CD4-positive, alpha-beta T cell (primary cell): ENCODE data around the gene NRXN3. TPM values are rescaled to one million over a fixed set of nuclear protein-coding genes. Genes with fewer than 3 reads are reported as not detected.

Source experiments
- ATAC-seq: fragments of 200-7000 bp; cut with Tn5 transposase; one replicate; pipeline ENCODE4 v1.10.0; 2022; ENCODE audit warnings: mild to moderate bottlenecking; ENCODE audit not compliant: poor library complexity
- CTCF ChIA-PET: fragments of 350-600 bp; sonication (Branson Sonifier 250); formaldehyde crosslinking; loops from one replicate; lab custom pipeline; 2021; ENCODE audit warnings: antibody characterized with exemption, inconsistent platforms; lab: Charles Lee
- POLR2A ChIA-PET: fragments of 350-600 bp; sonication (Branson Sonifier 250); formaldehyde crosslinking; loops from one replicate; lab custom pipeline; 2021; ENCODE audit warnings: antibody characterized with exemption, inconsistent platforms; lab: Charles Lee
- DNase-seq, 14 experiments: peaks; one replicate each; pipeline ENCODE4 v3.0.0-alpha.2; 2013 to 2020; ENCODE audit warnings: mixed read lengths in 2 of 14
- H3K27ac ChIP-seq, 2 donors: one replicate each; pipeline versions ENCODE4 v1.5.1 to v1.7.0; 2013; ENCODE audit warnings: low read length in 2 of 2, low read depth in 1 of 2, mild to moderate bottlenecking in 1 of 2
- H3K27me3 ChIP-seq, 2 experiments: 1 replicate in 1 of 2; 2 replicates in 1 of 2; pipeline versions ENCODE4 v1.6.1 to v1.7.0; 2013; ENCODE audit warnings: low read length in 2 of 2, control low read depth in 1 of 2, mild to moderate bottlenecking in 1 of 2, moderate library complexity in 1 of 2; ENCODE audit not compliant: insufficient read depth in 2 of 2, control insufficient read depth in 1 of 2
- H3K36me3 ChIP-seq: one replicate; pipeline ENCODE4 v1.6.1; 2013; ENCODE audit warnings: low read length, control low read depth; ENCODE audit not compliant: insufficient read depth
- H3K4me1 ChIP-seq: one replicate; pipeline ENCODE4 v1.6.1; 2013; ENCODE audit warnings: low read length, control low read depth; ENCODE audit not compliant: insufficient read depth
- H3K4me3 ChIP-seq: one replicate; pipeline ENCODE4 v1.5.1; 2013; ENCODE audit warnings: mild to moderate bottlenecking, low read length, moderate library complexity
- H3K9me3 ChIP-seq, 2 experiments: 1 replicate in 1 of 2; 2 replicates in 1 of 2; pipeline versions ENCODE4 v1.6.1 to v1.7.0; 2013; ENCODE audit warnings: low read length in 2 of 2, mild to moderate bottlenecking in 2 of 2, control low read depth in 1 of 2, moderate library complexity in 1 of 2; ENCODE audit not compliant: control insufficient read depth in 1 of 2, insufficient read depth in 1 of 2
- H3K27ac Mint-ChIP-seq: one replicate; pipeline ENCODE4 v1.8.0; 2020; ENCODE audit warnings: mixed read lengths
- H3K27me3 Mint-ChIP-seq: one replicate; pipeline ENCODE4 v1.8.0; 2021; ENCODE audit warnings: mixed read lengths
- H3K36me3 Mint-ChIP-seq: one replicate; pipeline ENCODE4 v1.8.0; 2021; ENCODE audit warnings: low read depth, mixed read lengths
- H3K4me1 Mint-ChIP-seq: one replicate; pipeline ENCODE4 v1.8.0; 2021; ENCODE audit warnings: low read depth, mixed read lengths
- H3K4me3 Mint-ChIP-seq: one replicate; pipeline ENCODE4 v1.8.0; 2020; ENCODE audit warnings: mild to moderate bottlenecking, mixed read lengths
- H3K9me3 Mint-ChIP-seq: one replicate; pipeline ENCODE4 v1.8.0; 2020; ENCODE audit warnings: mixed read lengths
- intact Hi-C, 2 experiments: fragments of 100-400 bp; cut with DNase I in 1 of 2; cut with micrococcal nuclease in 1 of 2; formaldehyde crosslinking; loops; one replicate each; pipeline versions ENCODE4 v1.15.1 to v1.9.0; 2023 to 2025; cut with DNase I, micrococcal nuclease
- total RNA-seq, 174 experiments: library from RNA in 2 of 174; stranded (reverse) in 2 of 174; gene quantifications; one replicate each; pipeline ENCODE4 v1.2.3 and lab custom pipeline; 2021 to 2026
- TF ChIP-seq, protein P1 (sequence below): fragments of 200-600 bp; IDR thresholded peaks from one replicate; pipeline ENCODE4 v1.8.0; 2022; ENCODE audit warnings: antibody characterized with exemption, mild to moderate bottlenecking

Gene NRXN3
- total RNA-seq, 2 experiments from 2014 or later, result not detected

DNA sequence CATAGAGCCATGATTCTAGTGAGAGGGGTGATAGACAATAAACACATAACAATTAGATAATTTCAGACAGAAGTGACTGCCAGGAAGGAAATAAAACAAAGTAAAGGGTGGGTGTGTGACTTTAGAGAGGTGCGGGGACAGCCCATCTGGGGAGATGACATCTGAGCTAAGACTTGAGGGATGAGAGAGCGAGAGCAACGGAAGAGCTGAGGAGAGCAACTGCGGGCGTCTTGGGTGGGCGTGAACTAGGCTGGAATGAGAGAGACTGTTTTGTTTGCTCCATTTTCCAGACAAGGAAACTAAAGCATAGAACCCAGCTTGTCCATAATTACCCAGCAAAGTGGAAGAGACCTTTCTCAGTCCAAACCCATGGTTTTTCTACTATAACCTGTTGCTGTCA lies 25.3 kb downstream of the NRXN3 start:
- POLR2A ChIA-PET, result no interaction called here
- intact Hi-C loops, result no loop called here
- H3K27me3 ChIP-seq, result no peaks in the 10 kb centered on the region
- no peaks in the 10 kb centered on the region for H3K4me1 ChIP-seq
- no peak overlapping the region for H3K4me3 ChIP-seq
- ATAC-seq (no peak), DNase-seq (no peak)
- Mint-ChIP-seq H3K27ac (no peak overlapping the region), H3K27me3 (no peaks in the 10 kb centered on the region), H3K4me1 (no peaks in the 10 kb centered on the region), H3K4me3 (no peak overlapping the region), H3K9me3 (no peaks in the 10 kb centered on the region), H3K36me3 (no peaks in the 10 kb centered on the region)
- TF ChIP-seq, protein P1, sequence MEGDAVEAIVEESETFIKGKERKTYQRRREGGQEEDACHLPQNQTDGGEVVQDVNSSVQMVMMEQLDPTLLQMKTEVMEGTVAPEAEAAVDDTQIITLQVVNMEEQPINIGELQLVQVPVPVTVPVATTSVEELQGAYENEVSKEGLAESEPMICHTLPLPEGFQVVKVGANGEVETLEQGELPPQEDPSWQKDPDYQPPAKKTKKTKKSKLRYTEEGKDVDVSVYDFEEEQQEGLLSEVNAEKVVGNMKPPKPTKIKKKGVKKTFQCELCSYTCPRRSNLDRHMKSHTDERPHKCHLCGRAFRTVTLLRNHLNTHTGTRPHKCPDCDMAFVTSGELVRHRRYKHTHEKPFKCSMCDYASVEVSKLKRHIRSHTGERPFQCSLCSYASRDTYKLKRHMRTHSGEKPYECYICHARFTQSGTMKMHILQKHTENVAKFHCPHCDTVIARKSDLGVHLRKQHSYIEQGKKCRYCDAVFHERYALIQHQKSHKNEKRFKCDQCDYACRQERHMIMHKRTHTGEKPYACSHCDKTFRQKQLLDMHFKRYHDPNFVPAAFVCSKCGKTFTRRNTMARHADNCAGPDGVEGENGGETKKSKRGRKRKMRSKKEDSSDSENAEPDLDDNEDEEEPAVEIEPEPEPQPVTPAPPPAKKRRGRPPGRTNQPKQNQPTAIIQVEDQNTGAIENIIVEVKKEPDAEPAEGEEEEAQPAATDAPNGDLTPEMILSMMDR, result no peak
- H3K9me3 ChIP-seq, result peaks cover 0 to 11% of the 10 kb centered on the region in 2 experiments
- CTCF ChIA-PET, result no interaction called here
- no peak overlapping the region for H3K27ac ChIP-seq
- H3K36me3 ChIP-seq, result no peaks in the 10 kb centered on the region

DNA sequence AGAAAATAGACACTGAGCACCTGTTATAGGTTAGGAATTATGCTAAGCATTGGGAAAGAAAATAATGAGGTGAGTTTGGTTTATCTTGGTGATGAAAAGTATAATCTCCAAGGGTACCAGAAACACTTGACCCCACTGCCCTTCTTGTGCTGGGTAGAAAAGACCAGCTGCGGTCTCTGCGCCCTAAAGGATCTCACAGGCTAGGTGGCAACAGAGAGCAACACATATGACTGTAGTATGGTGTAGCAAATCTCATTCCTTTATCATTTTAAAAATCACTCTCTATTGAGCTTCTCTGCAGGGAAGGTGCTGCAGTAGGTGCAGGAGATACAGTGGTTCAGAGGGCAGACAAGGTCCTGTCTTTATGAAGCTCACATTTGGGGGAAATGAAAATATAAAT lies 26.1 kb downstream of the NRXN3 start:
- Mint-ChIP-seq H3K9me3 (no peaks in the 10 kb centered on the region), H3K4me3 (no peak overlapping the region), H3K27ac (no peak overlapping the region), H3K4me1 (no peaks in the 10 kb centered on the region), H3K27me3 (no peaks in the 10 kb centered on the region), H3K36me3 (no peaks in the 10 kb centered on the region)
- no peaks in the 10 kb centered on the region for H3K36me3 ChIP-seq
- no peak for ATAC-seq
- CTCF ChIA-PET, result no interaction called here
- no peak overlapping the region for H3K27ac ChIP-seq
- POLR2A ChIA-PET, result no interaction called here
- no peak overlapping the region for H3K4me3 ChIP-seq
- H3K4me1 ChIP-seq, result no peaks in the 10 kb centered on the region
- DNase-seq, result no peak
- TF ChIP-seq, protein P1, result no peak
- H3K27me3 ChIP-seq, result no peaks in the 10 kb centered on the region
- intact Hi-C loops, result no loop called here
- peaks cover 0 to 11% of the 10 kb centered on the region in 2 experiments for H3K9me3 ChIP-seq

DNA sequence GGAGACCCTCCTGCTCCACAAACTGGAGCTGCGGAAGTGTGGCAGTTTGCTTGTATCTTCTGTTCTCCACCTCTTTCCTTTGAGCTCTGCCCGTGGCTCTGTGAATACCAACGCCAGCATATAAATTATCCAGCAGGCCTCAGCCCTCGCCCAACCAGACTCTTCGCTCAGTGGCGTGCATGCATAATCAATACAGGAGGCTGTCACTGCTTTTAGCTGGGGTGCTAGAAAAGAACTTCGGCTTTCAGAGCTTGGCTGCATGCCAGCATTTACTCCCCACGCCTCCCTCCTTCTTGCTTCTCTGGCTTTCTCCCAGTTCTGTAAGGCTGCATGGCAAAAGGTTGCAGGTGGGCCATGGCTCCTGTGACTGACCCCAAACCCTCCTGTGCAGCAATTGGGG lies 26.9 kb downstream of the NRXN3 start:
- DNase-seq (no peak), ATAC-seq (no peak)
- no peaks in the 10 kb centered on the region for H3K27me3 ChIP-seq
- Mint-ChIP-seq H3K36me3 (no peaks in the 10 kb centered on the region), H3K9me3 (no peaks in the 10 kb centered on the region), H3K27ac (no peak overlapping the region), H3K27me3 (no peaks in the 10 kb centered on the region), H3K4me3 (no peak overlapping the region), H3K4me1 (peaks cover 5% of the 10 kb centered on the region)
- no peaks in the 10 kb centered on the region for H3K4me1 ChIP-seq
- H3K27ac ChIP-seq, result no peak overlapping the region
- H3K9me3 ChIP-seq, result peaks cover 0 to 16% of the 10 kb centered on the region in 2 experiments
- CTCF ChIA-PET, result no interaction called here
- POLR2A ChIA-PET, result no interaction called here
- H3K36me3 ChIP-seq, result no peaks in the 10 kb centered on the region
- TF ChIP-seq, protein P1, result no peak
- no peak overlapping the region for H3K4me3 ChIP-seq
- intact Hi-C loops, result no loop called here
